Fibroblast of skin of back (primary cell): ENCODE results near the gene TRIM22.

Source experiments
- DNase-seq: peaks from one replicate; pipeline ENCODE4 v3.0.0-alpha.2; 2013

Gene TRIM22

GRCh38 chr11:5749836-5750235 is 60.2 kb downstream of the TRIM22 start:
- no peak for DNase-seq

- no peak for DNase-seq
Observed at GRCh38 chr11:5753943-5754342, 64.4 kb downstream of the TRIM22 start, which contains the start of gene OR52N4. Gene OR52N4, plus strand, starts transcription at chr11:5754243. Its CDS starts 498 bp downstream, at chr11:5754741.
